GM03348 (cell line): ENCODE results near the gene MAPKAP1.

Experiments
- DNase-seq: peaks from one replicate; pipeline ENCODE4 v3.0.0; 2012; ENCODE audit warnings: low spot score

MAPKAP1 gene

DNA sequence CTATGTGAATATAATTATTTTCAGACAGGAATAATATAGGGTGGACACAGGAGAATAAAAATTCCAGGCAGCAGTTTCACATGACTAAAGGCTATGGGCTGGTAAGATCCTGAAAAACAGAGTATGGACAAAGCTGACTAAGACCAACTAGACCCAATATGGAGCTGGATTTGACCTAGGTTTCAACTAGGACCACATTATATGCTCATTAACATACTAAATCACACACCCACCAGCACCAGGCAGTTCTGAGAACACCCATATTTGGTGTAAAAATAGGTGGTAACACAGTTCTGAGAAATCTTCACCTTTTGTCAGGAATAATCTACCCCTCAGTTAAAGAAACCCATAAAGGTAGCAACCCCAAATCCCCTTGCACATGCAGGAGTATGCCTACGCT lies 64.7 kb downstream of the MAPKAP1 start:
- DNase-seq, result no peak

DNA sequence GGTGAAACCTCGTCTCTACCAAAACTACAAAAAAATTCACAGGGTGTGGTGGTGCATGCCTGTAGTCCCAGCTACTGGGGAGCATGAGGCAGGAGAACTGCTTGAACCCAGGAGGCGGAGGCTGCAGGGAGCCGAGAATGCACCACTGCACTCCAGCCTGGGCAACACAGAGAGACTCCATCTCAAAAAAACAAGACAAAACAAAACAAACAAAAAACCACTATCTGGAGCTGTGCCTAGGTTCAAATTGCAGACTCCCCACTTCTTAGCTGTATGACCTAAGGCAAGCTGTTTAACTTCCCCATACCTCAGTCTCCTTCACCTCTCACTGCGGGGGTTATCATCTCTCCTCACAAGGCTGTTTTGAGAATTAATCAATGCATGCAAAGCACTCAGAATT lies 68.0 kb downstream of the MAPKAP1 start:
- DNase-seq, result no peak

DNA sequence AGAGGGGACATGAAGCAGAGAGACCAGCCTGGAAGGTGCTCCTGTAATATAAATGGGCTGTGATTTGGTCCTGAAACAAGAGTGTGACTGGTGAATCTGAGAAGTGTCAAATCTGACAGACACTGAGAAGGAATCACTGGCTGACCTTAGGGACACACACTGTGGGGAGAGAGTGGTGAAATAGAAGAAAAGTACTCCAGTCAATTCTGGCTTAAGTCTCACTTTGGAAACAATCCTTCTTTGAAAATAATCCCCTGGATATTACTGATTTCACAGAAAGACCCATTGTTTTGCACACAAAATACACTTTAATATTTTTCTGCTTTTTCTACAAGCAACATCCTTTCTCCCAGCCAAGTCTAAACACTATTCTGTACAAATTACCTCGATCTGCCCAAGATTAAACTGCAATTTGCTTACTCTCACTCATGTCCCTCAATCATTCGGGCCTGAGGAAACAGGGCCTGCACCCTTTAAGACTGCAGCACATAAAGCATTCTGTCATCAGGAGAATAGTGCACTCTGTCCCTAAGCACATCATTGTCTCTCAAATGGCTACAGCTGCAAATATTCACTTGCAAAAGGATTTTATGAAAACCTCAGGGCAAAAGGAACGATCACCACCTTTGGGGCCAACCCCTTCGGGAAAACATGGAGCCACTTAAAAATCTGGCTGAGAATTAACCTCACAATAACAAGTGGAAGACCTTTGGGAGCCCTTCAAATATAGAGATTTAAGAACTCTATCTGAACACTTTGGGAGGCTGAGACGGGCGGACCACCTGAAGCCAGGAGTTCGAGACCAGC lies 68.6 kb downstream of the MAPKAP1 start:
- no peak for DNase-seq

DNA sequence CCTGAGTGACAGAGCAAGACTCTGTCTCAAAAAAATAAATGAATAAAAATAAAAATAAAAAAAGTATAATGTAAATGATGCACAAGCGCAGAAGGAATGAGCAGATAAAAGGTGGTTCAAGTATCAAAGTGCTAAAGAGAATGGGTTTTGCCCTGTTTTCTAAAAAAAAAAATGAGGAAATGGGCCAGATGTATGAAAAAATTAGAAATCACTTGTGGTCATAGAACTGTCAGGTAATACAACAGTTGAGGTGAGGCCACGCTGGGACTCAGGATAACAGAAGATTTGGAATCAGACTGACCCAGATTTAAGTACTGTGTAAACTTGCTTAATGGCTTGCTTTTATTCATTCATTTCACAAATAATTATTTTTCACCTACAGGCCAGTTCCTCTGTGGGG lies 69.8 kb downstream of the MAPKAP1 start:
- DNase-seq, result no peak

DNA sequence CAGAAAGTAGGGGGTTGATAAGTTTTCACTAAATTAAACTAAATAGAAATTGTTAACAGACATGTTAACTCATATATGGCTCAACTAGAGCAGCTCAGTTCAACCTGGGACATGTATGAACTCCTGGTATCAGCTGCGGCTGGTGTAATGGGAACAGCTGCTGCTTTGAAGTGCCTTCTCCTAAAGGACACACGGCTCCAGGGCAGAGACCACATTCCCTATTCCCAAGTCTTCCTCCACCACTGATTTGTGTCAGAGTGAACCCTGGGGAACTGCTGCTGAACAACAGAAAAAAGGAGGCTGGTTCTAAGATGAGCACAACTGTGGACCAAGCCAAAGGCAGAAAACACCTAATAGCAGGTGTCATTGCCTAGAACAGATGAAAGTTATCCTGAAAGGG lies 71.1 kb downstream of the MAPKAP1 start:
- DNase-seq, result no peak

DNA sequence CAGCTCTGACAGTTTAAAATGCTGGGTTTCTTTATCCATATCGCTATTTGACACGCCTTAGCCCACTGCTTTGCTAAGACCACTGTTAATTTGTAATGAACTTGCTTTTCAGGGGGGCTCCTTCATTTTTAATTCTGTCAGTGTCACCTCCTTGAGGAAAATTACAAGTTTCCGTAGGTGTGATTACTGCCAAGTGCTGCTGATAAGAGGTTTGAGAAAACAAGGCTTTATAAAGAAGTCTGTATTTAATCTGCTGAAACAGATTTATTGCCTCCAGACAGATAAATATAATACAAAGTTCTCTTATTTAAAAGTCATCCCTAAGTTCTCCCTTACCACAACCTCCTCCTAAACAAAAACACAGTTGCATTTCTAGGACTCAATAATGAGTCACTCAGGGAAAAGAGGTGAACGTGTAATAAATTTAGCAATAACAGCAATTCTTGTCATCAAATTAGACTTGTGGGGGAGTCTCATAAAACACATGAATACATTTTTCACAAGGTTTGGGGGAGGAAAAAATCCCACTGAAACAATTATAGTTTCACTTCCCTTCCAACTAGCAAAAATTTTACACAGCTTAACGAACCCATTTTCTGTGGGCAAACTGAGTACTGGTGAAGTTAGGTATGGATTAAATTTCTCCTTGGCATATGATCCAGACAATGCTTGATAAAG lies 72.8 kb downstream of the MAPKAP1 start:
- peak; percentile 39 for DNase-seq

DNA sequence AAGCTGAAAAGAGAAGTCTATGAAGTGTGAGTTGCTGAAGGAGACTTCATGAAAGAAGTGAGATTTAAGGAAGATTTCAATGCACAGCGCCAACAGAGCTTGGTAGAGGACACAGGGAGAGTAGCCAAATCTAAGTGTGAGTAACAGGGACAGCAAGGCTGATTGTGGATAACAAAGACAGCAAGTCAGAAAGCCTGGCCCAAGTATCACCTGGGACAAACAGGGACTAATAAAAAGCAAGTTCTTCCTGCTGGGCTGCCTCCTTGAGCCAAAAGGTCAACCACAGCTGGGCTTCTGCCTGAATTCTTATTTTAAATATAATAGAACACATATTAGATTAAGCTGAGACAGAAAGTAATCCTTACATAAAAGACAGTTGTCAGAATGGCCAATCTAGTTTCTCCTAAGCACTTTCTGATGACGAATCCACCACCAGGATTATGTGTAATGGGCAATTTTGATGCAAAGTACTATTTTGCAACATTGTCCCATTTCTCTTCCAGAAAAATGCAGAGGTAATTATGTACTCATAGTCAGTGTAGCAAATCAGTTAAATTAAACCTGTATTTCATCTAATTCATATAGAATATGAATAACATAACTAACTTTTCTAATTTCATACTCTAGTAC lies 73.8 kb downstream of the MAPKAP1 start:
- DNase-seq, result no peak

DNA sequence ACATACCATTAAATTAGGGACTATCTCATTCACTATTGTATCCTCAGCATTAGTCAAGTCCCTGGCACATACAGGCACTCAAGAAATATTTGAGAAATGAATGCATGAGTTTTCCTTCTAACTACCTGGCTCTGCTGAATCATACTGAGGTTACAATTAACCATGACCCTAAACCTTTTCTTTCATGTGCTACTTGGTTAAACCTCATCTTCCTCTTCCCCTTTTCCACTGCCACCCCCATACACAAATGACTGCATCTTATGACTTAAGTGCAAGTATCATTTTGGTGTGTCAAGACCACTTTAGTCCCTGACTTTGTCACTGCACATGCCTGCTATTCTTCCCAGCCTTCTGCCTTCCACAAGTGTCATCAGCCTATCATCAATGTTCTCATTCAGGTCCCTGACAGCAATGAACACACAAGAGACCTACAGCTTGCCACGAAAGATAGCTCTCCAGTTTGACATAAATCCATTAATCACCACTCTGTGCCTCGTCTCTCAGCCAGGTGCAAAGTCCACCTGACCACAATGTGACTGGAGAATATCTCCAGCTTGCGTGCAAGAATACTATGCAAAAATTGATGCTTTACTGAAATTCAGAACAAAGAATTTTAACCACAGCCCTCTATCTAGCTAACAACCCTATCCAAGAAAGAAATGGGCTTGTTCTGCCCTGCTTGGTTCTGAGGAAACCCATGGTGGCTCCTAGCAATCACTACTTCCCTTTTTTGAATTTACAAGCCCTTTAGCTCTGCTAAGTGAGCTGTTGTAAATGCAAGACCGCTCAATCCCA lies 74.5 kb downstream of the MAPKAP1 start:
- DNase-seq, result peak; percentile 16

DNA sequence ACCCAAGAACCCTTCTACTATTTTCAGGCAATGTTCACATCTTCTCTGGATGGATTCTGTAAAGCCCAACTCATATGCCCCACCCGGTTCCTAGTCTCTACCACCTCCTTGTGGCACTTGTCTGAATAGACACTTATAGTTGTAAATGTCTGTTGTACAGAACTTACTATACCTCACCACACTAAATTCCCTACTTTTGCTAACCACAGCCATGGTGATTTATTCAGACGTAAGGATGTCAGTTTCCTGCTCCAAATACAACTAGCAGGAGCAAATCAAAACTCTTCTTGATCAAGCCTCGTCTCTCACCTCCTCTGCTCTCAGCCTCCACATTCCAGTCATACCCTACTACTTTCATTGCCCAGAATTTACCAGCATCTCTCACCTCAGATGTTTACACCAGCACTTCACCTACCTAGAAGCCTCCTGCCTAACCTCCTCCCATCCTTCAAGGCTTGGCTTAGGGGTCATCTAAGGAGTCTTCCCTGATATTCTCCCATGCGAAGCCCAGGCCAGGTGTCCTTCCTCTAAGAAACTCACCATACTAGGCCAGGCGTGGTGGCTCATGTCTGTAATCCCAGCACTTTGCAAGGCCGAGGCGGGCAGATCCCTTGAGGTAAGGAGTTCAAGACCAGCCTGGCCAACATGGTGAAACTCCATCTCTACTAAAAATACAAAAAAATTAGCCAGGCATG lies 75.5 kb downstream of the MAPKAP1 start:
- peak; percentile 76 for DNase-seq

DNA sequence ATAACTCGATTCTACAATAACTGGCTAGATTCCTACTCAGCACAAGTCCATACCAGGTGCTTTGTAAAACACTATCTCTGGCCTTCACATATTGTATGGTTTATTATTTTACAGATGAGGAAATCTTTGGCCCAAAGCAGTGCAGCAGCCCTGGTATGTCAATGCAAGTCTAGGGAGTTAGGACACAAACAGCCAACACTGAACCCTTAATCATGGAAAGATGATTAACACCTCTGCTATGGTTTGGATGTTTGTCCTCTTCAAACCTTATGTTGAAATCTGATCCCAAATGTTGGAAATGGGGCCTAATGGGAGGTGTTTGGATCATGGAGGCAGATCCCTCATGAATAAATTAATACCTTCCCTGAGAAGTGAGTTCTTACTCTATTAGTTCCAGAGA lies 76.6 kb downstream of the MAPKAP1 start:
- DNase-seq, result peak; percentile 45

DNA sequence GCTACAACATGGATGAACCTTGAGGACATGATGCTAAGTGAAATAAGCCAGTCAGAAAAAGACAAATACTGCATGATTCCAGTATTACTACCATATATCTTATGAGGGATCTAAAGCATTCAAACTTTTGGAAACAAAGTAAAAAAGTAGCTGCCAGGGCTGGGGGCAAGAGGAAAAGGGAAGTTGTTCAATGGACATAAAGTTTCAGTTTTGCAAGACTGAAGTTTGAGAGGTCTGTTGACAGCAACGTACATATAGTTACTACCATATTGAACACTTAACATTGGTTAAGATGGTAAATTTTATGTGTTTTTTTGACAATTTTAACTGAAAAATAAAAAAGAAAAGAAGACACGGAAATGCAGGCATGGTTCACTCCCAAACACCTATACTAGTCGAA lies 77.6 kb downstream of the MAPKAP1 start:
- no peak for DNase-seq

DNA sequence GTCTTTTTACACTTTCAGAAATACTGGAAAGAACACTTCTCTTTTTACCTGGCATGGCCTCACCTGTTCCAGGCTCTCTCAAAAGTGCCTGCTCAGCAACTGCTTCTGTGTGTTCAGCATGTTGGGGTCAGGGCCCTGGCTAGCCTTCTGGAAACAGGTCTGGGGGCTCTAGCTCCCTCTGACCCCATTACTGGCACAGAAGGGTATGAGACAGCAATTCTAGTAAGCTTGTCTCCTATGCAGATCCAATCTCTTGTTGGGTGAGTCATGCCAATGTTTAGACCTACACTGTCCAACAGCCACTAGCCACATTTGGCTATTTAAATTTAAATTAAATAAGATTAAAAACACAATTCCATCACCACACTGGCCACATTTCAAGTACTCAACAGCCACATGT lies 80.8 kb downstream of the MAPKAP1 start:
- DNase-seq, result no peak

DNA sequence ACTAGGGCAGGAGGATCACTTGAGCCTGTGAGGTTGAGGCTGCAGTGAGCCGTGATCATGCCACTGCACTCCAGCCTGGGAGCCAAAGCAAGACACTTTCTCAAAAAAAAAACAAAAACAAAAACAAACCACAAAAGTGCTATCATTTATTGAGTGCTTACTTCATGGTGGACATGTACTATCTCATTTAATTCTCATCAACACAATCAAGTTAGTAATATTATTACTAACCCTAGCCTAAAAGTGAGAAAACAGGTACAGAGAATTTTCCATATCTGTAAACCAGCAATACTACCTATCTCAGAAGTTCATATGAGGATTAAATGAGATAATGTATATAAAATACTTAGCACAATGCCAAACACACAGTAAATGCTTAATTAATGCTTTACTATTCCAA lies 85.8 kb downstream of the MAPKAP1 start:
- no peak for DNase-seq

DNA sequence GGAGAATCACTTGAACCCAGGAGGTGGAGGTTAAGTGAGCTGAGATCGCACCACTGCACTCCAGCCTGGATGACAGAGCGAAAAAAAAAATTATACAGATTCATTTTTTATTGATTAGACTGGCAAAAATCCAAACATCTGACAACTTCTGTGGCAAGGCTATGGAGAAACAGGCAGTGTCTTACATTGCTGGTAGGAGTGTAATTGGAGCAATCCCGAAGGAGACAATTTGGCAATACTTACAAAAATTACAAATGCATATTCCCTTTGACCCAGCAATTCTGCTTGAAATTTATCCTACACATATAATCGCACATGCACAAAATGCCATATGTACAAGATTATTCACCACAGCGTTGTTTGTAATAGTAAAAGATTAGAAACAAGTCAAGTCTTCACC lies 86.8 kb downstream of the MAPKAP1 start:
- no peak for DNase-seq

DNA sequence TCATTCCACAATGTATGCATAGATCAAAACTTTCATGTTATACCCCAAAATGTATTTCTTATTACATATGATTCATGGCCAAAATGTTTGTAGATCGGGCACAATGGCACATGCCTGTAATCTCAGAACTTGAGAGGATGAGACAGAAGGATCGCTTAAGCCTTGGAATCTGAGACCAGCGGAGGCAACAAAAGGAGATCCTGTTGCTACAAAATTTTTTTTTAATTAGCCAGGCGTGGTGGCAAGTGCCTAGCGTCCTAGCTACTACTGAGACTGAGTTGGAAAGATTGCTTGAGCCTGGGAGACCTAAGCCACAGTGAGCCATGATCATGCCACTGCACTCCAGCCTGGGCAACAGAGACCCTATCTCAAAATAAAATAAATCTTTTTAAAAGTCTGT lies 89.9 kb downstream of the MAPKAP1 start:
- no peak for DNase-seq

DNA sequence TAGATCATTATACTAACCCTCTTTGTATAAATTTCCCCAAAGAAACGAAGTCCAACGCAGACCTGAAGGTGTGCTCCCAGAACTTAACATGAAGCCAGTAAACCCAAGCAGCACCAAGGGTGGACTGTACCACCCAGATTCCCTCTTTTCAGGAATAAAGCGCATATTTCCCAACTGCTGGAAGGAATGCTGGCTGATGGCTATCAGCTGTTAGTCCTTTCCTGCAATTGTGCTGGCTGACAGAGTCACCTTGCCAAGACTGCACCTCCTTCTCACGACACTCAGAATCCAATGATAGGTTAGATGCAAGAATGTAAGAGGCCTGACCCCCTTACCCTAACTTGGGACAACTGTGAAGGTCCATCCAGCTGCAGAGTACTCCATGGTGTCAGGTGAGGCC lies 93.9 kb downstream of the MAPKAP1 start:
- DNase-seq, result no peak

DNA sequence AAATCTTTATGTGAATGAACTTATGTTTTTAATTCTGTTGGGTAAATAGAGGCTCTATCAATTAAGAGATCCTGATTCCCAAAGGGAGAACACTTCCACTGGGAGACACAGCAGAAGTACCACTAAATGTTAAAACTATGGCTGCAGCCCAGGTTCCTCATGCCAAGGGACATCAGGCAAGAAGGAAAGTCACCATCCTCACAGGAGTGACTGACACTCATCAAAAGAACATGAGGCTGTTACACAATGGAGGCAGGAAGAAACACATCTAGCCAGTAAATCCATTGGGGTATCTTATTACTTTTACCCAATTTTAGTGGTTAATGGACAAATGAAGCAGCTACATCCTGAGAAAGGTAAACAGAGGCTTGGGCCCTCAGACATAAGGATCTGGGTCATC lies 94.4 kb downstream of the MAPKAP1 start:
- DNase-seq, result no peak

DNA sequence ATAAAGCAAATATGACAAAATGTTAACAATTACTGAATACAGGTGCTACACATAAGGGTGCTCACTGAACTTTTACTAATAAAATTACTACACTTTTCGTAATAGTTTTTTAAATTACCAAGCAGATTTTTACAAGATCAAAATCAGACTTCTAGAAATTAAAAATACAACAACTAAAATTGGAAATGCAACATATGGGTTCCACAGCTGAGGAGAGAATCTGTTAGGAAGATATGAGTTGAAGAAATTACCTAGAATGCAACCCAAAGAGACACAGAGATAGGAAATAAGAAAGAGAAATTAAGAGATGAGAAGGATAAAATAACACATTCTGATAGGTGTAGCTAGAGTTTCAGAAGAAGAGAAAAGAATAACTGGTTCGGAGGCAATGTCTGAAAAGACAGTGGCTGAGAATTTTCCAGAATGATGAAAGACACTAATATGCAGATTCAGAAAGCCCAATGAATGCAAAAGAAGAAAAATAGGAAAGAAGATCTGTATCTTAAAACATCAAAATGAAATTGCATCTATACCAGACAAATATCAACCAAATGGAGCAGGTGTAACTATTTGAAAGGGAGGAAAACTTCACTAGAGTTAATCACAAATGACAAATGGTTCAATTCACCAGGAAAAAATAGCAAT lies 95.8 kb downstream of the MAPKAP1 start:
- DNase-seq, result no peak

DNA sequence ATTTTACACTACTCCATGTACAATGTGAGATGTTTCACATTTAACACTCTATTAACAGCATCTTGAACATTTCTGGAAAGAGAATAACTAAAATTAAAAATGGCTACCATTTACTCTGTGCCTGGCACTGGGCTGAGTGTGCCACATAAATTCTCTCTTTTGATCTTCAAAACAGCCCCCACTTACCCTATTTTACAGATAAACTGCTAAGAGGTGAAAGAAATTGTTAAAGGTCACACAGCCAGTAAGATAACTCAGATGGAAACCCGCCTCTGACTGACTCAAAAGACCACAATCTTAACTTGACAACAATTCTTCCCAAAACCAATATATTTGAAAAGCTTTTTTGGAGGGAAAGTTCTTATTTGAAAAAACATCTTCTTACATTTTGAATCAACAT lies 97.3 kb downstream of the MAPKAP1 start:
- no peak for DNase-seq

DNA sequence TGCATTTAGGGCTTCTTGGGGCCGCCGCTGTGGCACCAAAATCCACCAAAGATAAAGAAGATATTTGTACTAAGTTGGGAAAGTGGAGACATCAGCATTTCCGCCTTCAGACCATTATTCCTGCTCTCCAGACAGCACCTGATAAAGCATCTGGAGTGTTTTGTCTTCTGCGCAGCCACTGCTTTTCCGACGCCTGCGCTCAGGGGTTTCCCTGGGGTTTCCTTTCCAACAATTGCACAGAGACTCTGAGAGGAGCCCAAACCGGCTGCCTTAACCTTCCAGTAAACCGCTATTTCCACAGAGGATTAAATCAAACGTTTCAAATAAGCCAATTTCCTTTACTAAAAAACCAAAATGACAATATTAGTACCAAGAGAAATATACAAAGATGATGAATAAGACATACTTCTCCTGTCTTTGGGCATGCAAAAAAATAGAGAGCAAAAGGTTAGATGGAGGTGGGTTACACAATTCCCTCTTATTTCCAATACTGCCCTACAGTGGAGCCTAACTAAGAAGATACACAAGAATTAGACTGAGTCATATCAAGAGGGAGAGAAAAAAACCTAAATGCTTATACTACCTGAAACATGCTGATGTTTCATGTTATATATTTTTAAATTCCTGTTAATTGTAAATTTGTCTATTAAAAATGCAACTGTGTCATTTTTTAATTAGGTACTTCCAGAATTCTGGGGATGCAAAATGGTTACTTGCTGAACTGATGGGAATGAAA lies 98.4 kb downstream of the MAPKAP1 start:
- DNase-seq, result no peak

DNA sequence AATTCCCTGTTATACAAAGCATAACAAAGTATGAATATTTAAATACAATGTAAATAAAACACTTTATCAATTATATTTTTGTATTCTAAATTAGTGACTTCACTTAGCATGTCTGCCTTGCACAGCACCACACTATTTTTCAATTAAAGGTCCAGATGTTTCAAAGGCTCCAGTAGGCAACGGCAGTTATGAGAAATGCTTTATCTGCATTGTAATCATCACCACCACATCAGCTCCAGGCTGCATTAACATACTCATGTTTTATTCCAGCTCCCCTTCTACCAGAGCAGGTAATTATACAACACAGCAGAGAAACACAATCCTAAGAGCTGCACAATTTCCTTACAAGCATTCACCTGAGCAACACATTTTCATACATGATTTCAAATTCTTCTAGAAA lies 102.8 kb downstream of the MAPKAP1 start:
- DNase-seq, result no peak
